Measurements from ENCODE around the gene CEACAM6.

DNA sequence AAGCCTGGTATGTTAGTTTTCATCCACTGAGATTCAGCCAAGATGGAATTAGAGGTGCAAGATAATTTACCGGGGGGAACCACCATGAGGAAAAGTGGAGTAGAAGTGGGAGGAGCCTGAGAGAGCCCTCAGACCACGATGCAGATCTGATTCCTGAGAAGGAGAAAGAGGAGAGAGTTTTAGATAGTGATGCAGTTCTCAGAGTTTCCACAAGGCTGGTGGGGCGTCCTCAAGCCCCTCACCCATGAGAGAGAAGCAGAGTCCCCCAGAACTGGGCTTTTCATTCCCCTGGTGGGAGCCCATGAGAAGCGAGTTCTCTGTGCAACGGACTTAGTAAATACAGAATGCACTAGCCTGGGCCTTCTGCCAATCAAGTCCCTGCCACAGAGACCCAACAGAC lies 28.8 kb upstream of the CEACAM6 start:
- no peak for TF ChIP-seq CTCF (IDR thresholded peaks at IDR 0.05 in 8 of 11, conservative IDR thresholded peaks at IDR 0.05 in 3 of 11)
- no peak for TF ChIP-seq POLR2A (IDR thresholded peaks at IDR 0.05)

Data from spleen (tissue), 7 donors.